Measurements from ENCODE around the gene ZNF324B.

GRCh38 chr19:58460039-58460438 lies 8.6 kb downstream of the ZNF324B start:
- TF ChIP-seq SUZ12 (IDR thresholded peaks at IDR 0.05; ENCODE audit: extremely low read depth, insufficient read depth, insufficient read length) (no peak), YY1 (IDR thresholded peaks at IDR 0.05; ENCODE audit: insufficient read depth, insufficient read length) (no peak)
